MM.1S (cell line): ENCODE measurements around the gene TMOD1.

Experiments
- DNase-seq: peaks from one replicate; pipeline ENCODE4 v3.0.0-alpha.2; 2015
- H2AFZ ChIP-seq: fragments of 300-600 bp; sonication (generic); 2 replicates; pipeline ENCODE4 v1.6.0; 2016; ENCODE audit warnings: antibody characterized with exemption, low read length
- H3F3A ChIP-seq: fragments of 300-600 bp; sonication (generic); 2 replicates; pipeline ENCODE4 v1.6.1; 2016; ENCODE audit warnings: mild to moderate bottlenecking, antibody characterized with exemption, low read length, moderate library complexity, mixed read lengths; ENCODE audit not compliant: insufficient read depth
- H3K27ac ChIP-seq: fragments of 300-600 bp; sonication (generic); 2 replicates; pipeline ENCODE4 v1.5.1; 2016; ENCODE audit warnings: mild to moderate bottlenecking, low read length
- H3K27me3 ChIP-seq: fragments of 300-600 bp; sonication (generic); replicated peaks from 2 replicates; pipeline ENCODE4 v1.6.0; 2016; ENCODE audit warnings: low read length; ENCODE audit not compliant: insufficient read depth
- H3K36me3 ChIP-seq: fragments of 300-600 bp; sonication (generic); replicated peaks from 2 replicates; pipeline ENCODE4 v1.6.1; 2016; ENCODE audit warnings: mild to moderate bottlenecking, low read length, mixed read lengths; ENCODE audit not compliant: insufficient read depth
- H3K4me1 ChIP-seq: fragments of 300-600 bp; sonication (generic); 2 replicates; pipeline ENCODE4 v1.6.1; 2016; ENCODE audit warnings: low read length, mixed read lengths
- H3K4me2 ChIP-seq: fragments of 300-600 bp; sonication (generic); 2 replicates; pipeline ENCODE4 v1.6.0; 2016; ENCODE audit warnings: low read depth, low read length
- H3K4me3 ChIP-seq: fragments of 300-600 bp; sonication (generic); 2 replicates; pipeline ENCODE4 v1.5.1; 2016; ENCODE audit warnings: low read length, mixed read lengths
- H3K79me2 ChIP-seq: fragments of 300-600 bp; sonication (generic); 2 replicates; pipeline ENCODE4 v1.6.1; 2016; ENCODE audit warnings: mixed run types, low read length, mixed read lengths
- H3K9ac ChIP-seq: fragments of 300-600 bp; sonication (generic); 2 replicates; pipeline ENCODE4 v1.6.1; 2016; ENCODE audit warnings: low read length, mixed read lengths
- H3K9me2 ChIP-seq: fragments of 300-600 bp; sonication (generic); replicated peaks from 2 replicates; pipeline ENCODE4 v1.6.1; 2016; ENCODE audit warnings: mild to moderate bottlenecking, low read length, mixed read lengths; ENCODE audit not compliant: insufficient read depth
- H3K9me3 ChIP-seq: fragments of 300-600 bp; sonication (generic); replicated peaks from 2 replicates; pipeline ENCODE4 v1.6.1; 2016; ENCODE audit warnings: mild to moderate bottlenecking, low read length, mixed read lengths; ENCODE audit not compliant: insufficient read depth
- H4K20me1 ChIP-seq: fragments of 300-600 bp; sonication (generic); 2 replicates; pipeline ENCODE4 v1.6.1; 2016; ENCODE audit warnings: mild to moderate bottlenecking, low read length, moderate library complexity, mixed read lengths; ENCODE audit not compliant: insufficient read depth
- EZH2 ChIP-seq: fragments of 300-600 bp; sonication (generic); optimal IDR thresholded peaks from 2 replicates; pipeline ENCODE3; 2017; ENCODE audit warnings: low read depth, mild to moderate bottlenecking, antibody characterized with exemption, low read length, mixed read lengths
- EZH2phosphoT487 ChIP-seq: fragments of 300-600 bp; sonication (generic); IDR thresholded peaks from 2 replicates; pipeline ENCODE4 v1.6.1; 2018; ENCODE audit warnings: antibody characterized with exemption, low read length
- TF ChIP-seq, protein P1 (sequence below): fragments of 300-600 bp; sonication (generic); IDR thresholded peaks from 2 replicates; pipeline ENCODE4 v1.5.1; 2016; ENCODE audit warnings: antibody characterized with exemption, low read length, mixed read lengths

Gene TMOD1

DNA sequence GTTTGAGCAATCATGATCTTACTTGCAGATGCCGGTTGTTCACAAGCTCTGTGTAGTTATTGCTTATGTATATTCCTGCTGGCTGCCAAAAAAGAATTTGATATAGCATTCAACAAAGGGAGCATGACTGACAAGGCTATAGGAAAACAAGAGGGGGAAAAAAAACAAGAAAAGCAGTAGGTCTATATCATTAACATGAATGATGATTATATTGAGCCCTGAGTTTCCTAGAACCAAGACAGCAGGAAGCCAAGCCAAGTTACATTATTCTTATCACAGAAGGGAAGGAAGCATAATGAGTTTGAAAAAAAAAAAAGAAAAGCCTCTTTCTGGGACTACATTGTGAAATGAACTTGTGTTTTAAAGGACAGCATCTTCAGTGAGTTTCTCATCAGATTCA, 90.7 kb downstream of the TMOD1 start:
- Histone ChIP-seq H3F3A (no peaks in the 10 kb centered on the region), H2AFZ (no peak overlapping the region), H4K20me1 (no peaks in the 10 kb centered on the region), H3K4me2 (no peak overlapping the region), H3K79me2 (no peaks in the 10 kb centered on the region), H3K9me2 (no peaks in the 10 kb centered on the region), H3K27me3 (no peaks in the 10 kb centered on the region), H3K9me3 (no peaks in the 10 kb centered on the region), H3K9ac (no peak overlapping the region), H3K27ac (no peak overlapping the region), H3K4me3 (no peak overlapping the region), H3K36me3 (no peaks in the 10 kb centered on the region), H3K4me1 (no peaks in the 10 kb centered on the region)
- TF ChIP-seq, protein P1, sequence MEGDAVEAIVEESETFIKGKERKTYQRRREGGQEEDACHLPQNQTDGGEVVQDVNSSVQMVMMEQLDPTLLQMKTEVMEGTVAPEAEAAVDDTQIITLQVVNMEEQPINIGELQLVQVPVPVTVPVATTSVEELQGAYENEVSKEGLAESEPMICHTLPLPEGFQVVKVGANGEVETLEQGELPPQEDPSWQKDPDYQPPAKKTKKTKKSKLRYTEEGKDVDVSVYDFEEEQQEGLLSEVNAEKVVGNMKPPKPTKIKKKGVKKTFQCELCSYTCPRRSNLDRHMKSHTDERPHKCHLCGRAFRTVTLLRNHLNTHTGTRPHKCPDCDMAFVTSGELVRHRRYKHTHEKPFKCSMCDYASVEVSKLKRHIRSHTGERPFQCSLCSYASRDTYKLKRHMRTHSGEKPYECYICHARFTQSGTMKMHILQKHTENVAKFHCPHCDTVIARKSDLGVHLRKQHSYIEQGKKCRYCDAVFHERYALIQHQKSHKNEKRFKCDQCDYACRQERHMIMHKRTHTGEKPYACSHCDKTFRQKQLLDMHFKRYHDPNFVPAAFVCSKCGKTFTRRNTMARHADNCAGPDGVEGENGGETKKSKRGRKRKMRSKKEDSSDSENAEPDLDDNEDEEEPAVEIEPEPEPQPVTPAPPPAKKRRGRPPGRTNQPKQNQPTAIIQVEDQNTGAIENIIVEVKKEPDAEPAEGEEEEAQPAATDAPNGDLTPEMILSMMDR, result no peak
- TF ChIP-seq EZH2phosphoT487, result no peak
- TF ChIP-seq EZH2, result no peak
- DNase-seq, result no peak

DNA sequence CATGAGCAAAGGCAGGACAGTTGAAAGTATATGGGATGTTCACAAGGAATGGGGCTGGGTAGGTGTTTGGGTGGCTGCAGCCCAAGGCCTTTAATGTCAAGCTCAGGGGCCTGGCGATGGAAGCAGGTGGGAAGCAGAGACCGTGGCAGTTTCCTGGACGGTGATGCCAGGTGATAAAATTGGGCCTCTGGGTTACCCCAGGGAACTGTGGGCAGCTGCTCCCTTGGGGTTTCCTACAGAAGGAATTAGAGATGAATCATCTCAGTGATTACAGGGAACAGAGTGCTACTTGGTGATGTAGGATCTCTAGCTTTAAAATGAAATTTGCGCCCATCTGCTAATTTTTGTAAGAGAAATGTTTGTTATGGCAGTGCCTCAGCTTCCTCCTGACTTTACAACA, 92.5 kb downstream of the TMOD1 start:
- no peak overlapping the region for H3K4me2 ChIP-seq
- no peaks in the 10 kb centered on the region for H3K79me2 ChIP-seq
- no peak for DNase-seq
- H3K9me3 ChIP-seq, result no peaks in the 10 kb centered on the region
- H3K27ac ChIP-seq, result no peak overlapping the region
- no peaks in the 10 kb centered on the region for H3F3A ChIP-seq
- H3K9ac ChIP-seq, result no peak overlapping the region
- H3K36me3 ChIP-seq, result no peaks in the 10 kb centered on the region
- peaks cover 6% of the 10 kb centered on the region for H3K4me1 ChIP-seq
- TF ChIP-seq EZH2, result no peak
- no peak for TF ChIP-seq EZH2phosphoT487
- TF ChIP-seq, protein P1, result no peak
- H4K20me1 ChIP-seq, result no peaks in the 10 kb centered on the region
- no peaks in the 10 kb centered on the region for H3K27me3 ChIP-seq
- no peaks in the 10 kb centered on the region for H3K9me2 ChIP-seq
- H3K4me3 ChIP-seq, result no peak overlapping the region
- no peak overlapping the region for H2AFZ ChIP-seq

DNA sequence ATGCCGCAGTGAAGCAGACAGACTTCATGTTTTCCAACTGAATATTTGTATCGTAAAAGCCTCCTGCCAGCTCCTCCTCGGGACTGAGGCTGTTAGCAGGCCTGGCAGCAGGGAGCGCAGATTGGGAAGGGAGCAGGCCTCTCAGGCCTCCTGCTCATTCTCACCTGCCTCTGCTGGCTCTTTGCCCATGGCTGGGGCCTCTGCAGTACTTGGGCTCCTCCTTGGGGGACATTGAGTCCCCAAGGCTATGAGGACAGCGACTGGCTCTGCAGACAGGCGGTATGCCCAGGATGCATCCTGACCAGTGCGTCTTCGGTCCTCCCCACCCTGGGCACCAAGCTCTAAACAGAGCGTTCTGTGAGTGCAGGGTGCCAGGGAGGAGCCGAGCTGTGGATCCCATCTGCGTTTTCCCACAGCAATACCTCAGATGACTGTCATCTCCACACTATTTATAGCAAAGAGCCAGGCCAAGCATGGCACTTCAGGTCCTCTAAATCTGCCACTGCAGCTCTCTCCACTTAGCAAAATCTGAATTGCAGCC, 93.0 kb downstream of the TMOD1 start:
- no peak overlapping the region for H3K4me2 ChIP-seq
- TF ChIP-seq EZH2phosphoT487, result no peak
- TF ChIP-seq, protein P1, result no peak
- TF ChIP-seq EZH2, result no peak
- no peak overlapping the region for H3K27ac ChIP-seq
- no peak overlapping the region for H2AFZ ChIP-seq
- H3F3A ChIP-seq, result no peaks in the 10 kb centered on the region
- no peak overlapping the region for H3K9ac ChIP-seq
- DNase-seq, result no peak
- no peak overlapping the region for H3K4me3 ChIP-seq
- H3K9me2 ChIP-seq, result no peaks in the 10 kb centered on the region
- no peaks in the 10 kb centered on the region for H3K36me3 ChIP-seq
- no peaks in the 10 kb centered on the region for H3K27me3 ChIP-seq
- no peaks in the 10 kb centered on the region for H4K20me1 ChIP-seq
- H3K79me2 ChIP-seq, result no peaks in the 10 kb centered on the region
- H3K9me3 ChIP-seq, result no peaks in the 10 kb centered on the region
- peaks cover 11% of the 10 kb centered on the region for H3K4me1 ChIP-seq
